ENCODE results near the gene NCOA3.

NCOA3 gene

DNA sequence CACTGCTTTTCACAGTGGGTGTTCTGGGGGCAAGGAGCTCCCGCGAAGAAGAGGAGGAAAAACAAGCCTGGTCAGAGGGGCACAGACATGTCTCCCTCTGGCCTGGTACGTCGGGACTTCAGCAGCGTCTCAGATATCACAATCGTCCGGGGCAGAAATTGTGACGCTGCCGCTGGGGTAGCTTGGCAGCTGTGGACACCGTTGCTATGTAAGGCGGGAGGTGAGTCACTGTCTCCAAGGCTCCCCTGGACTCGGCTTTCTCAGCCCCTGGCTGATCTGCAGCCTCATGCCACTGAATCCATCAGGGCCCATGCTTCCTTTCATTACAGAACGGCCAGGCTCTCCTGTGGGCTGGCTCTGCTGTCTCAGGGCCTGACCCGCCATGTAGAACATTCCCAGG is 184.9 kb downstream of the NCOA3 start:
- TF ChIP-seq, protein P1, sequence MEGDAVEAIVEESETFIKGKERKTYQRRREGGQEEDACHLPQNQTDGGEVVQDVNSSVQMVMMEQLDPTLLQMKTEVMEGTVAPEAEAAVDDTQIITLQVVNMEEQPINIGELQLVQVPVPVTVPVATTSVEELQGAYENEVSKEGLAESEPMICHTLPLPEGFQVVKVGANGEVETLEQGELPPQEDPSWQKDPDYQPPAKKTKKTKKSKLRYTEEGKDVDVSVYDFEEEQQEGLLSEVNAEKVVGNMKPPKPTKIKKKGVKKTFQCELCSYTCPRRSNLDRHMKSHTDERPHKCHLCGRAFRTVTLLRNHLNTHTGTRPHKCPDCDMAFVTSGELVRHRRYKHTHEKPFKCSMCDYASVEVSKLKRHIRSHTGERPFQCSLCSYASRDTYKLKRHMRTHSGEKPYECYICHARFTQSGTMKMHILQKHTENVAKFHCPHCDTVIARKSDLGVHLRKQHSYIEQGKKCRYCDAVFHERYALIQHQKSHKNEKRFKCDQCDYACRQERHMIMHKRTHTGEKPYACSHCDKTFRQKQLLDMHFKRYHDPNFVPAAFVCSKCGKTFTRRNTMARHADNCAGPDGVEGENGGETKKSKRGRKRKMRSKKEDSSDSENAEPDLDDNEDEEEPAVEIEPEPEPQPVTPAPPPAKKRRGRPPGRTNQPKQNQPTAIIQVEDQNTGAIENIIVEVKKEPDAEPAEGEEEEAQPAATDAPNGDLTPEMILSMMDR (IDR thresholded peaks at IDR 0.05; ENCODE audit: control insufficient read depth, insufficient read depth, low read depth, low read length, missing control alignments): peak; percentile 8
- H3K4me3 ChIP-seq (ENCODE audit: control insufficient read depth, low read depth, low read length): no peak overlapping the region
- DNase-seq (ENCODE audit: low read depth): peak; percentile 72

DNA sequence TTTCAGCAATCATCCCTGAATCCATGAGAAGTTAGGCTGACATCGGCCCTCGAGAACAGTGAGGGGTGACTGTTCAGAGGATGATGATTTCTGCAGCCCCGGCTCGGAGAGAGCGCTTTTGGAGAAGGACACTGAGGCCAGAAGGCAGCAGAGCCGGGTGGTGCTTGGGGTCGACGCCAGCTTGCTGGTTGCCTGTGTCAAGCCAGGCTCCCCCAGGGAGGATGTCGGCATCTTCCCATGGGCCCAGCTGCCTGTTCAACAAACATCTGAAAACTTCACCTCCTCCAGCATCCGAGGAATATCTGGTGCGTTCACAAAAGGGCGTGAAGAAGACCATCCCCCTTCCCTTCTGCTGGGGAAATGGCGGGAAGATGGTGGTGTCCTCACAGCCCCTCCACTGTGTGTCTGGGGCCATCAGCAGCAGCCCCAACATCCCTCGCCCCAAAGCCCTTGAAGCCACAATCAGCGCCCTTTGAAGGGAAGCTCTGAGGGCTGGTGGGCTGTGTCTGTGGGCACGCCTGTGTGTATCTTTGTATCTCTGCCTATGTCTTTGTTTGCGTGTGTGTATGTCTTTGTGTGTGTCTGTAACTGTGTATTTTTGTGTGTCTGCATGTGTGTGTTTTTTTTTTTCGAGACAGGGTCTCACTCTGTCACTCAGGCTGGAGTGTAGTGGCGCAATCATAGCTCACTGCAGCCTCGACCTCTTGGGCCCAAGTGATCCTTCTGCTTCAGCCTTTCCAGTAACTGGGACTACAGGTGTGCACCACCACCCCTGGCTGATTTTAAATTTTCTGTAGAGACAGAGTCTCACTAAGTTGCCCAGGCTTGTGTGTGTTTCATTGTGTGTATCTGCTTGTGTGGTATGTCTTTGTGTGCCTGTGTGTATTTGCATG is 185.7 kb downstream of the NCOA3 start:
- H3K4me3 ChIP-seq (ENCODE audit: control insufficient read depth, low read depth, low read length): no peak overlapping the region
- TF ChIP-seq, protein P1 (IDR thresholded peaks at IDR 0.05; ENCODE audit: control insufficient read depth, insufficient read depth, low read depth, low read length, missing control alignments): no peak
- no peak for DNase-seq (ENCODE audit: low read depth)

DNA sequence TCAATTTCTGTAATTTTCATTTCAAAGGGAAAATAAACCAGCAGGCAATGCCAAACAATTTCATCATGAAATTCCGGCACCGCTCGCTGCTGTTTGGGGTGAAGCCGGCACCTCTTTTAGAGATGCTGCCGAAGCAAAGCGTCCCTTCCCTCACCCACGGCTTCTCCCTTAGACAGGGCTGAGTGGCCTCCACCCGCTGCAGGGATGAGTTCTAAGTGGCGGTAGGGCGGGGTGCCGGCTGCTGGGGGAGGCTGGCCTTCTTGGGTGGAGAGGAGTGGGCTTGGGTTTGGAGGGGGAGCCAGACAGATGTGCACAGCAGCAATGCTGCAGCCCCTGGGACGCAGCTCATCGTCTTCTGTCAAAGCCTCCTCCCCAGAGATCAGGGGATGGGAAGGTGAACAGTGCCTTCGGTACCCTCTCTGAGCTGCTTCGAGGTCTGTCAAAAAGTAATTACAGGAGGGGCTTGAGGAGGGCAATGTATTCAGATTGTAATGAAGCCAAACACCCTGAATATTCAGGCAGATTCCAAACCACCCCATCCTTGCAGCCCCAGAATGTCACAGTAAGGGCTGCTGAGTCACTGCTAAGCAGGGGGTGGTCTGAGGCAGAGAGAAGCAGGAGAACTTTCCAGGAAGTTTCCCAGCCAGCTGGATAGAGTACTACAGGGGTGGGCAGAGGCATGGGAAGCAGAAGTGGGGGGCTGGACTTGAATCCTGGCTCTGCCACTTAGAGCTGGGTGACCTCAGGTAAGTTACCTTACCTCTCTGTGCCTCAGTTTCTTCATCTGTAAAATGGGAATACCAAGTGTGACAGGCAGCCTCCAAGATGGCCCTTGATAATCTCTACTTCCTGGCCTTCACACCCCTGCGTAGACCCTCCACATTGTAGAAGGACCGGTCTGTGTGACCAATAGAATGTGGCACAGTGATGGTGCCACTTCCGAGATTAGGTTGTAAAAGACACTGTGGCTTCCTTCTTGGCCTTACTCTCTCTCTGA is 187.0 kb downstream of the NCOA3 start:
- H3K4me3 ChIP-seq (ENCODE audit: control insufficient read depth, low read depth, low read length): no peak overlapping the region
- no peak for DNase-seq (ENCODE audit: low read depth)
- TF ChIP-seq, protein P1 (IDR thresholded peaks at IDR 0.05; ENCODE audit: control insufficient read depth, insufficient read depth, low read depth, low read length, missing control alignments): no peak

GRCh38 chr20:47689731-47690130 is 188.0 kb downstream of the NCOA3 start:
- TF ChIP-seq, protein P1 (IDR thresholded peaks at IDR 0.05; ENCODE audit: control insufficient read depth, insufficient read depth, low read depth, low read length, missing control alignments): no peak
- DNase-seq (ENCODE audit: low read depth): no peak

DNA sequence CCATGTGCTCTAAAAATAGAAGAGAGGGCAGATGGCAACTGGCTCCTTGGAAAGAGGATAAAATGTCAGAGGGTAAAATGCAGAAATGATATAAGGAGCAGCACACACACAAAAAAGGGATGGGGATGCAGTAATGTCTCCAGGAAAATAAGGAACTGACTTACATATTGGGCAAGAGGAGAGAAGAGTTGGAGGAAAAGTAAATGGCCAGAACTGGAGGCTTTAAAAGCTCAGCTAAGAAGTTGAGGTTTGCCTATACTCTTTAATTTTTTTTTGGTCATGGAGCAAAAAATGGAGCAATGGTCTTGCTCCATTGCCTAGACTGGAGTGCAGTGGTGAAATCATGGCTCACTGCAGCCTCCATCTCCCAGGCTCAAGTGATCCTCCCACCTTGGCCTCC is 189.9 kb downstream of the NCOA3 start:
- TF ChIP-seq, protein P1 (IDR thresholded peaks at IDR 0.05; ENCODE audit: control insufficient read depth, insufficient read depth, low read depth, low read length, missing control alignments): no peak
- H3K4me3 ChIP-seq (ENCODE audit: control insufficient read depth, low read depth, low read length): no peak overlapping the region
- no peak for DNase-seq (ENCODE audit: low read depth)

More at GRCh38 chr20:47689731-47690130, 188.0 kb downstream of the NCOA3 start:
- no peak overlapping the region for H3K4me3 ChIP-seq (ENCODE audit: control insufficient read depth, low read depth, low read length)

GRCh38 chr20:47694021-47694818 is 192.5 kb downstream of the NCOA3 start:
- DNase-seq (ENCODE audit: low read depth): no peak
- TF ChIP-seq, protein P1 (IDR thresholded peaks at IDR 0.05; ENCODE audit: control insufficient read depth, insufficient read depth, low read depth, low read length, missing control alignments): no peak
- H3K4me3 ChIP-seq (ENCODE audit: control insufficient read depth, low read depth, low read length): no peak overlapping the region
